CD4-positive, alpha-beta T cell treated with Interleukin-15 for 1 hour (primary cell): ENCODE measurements around the gene GCLM.

ENCODE experiments used
- DNase-seq: peaks from one replicate; pipeline ENCODE4 v3.0.0-alpha.2; 2020

GCLM gene

DNA sequence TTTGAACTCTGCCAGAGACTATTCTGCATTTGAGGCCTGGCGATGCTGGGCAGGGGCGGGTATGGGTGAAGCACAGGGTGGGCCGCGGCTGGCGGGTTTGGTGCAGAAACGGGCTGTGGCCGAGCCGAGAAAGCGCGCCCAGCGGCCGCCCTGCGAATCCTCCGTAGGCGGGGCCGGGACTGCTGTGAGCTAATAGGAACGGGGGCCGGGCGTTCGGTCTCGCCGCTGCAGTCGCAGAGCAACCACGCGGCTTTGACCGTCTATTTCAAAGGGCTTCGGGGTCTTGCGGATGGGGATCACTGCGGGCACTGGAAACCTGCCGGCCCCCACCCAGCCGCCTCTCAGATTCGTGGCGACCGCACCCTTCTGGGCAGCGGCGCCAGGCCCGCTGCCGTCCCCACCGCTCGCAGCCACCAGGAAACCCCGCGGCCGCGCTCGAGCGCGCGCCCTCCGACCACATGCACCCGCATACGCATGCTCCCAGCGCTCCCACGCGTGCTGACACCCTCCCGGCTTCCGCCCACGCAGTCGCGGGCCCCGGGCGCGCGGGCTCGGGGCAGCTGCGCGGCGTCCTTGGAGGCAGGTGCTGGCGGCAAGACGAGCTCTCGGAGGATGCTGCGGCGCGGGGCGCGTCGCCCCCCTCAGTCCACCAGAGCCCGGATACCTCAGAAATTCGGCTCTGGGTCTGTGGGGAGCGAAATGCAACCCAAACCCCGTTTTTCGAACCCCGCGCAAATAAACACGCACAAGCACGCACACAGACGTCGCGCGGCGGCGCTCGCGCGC, 62.8 kb downstream of the GCLM start:
- peak; percentile 85 for DNase-seq

GRCh38 chr1:93845538-93846205, 63.6 kb downstream of the GCLM start:
- DNase-seq = no peak

DNA sequence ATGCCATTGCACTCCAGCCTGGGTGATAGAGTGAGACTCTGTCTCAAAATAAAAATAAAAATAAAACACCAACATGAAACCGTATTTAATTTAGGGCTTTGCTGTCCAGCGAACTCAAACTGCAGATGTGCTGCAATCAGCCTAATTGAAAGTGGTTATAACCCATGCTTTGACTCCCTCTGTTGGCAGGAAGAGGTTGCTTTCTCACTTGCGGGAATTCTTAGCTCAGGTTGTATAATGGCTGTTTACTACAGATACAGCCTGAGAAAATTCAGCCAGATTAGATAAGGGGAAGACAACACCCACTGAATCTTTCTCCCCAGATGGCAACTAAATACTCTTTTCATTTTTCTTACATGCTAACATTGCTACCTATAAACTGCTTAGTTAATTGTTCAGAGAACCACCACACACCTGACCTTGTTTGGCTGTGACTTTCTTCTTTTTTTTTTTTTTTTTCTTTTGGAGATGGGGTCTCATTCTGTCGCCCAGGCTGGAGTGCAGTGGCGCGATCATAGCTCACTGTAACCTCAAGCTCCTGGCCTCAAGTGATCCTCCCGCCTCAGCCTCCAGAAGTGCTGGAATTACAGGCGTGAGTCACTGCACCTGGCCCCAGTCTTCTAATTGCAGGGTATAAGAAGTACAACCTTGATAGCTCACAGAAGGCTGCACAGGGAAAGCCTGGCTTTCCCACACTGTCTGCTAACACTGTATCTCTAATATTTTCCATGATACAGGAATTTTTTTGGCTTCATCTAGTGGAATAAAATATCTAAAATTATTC, 64.8 kb downstream of the GCLM start:
- DNase-seq = peak; percentile 46

- DNase-seq = no peak
Measured at GRCh38 chr1:93842750-93843500, 66.3 kb downstream of the GCLM start.

DNA sequence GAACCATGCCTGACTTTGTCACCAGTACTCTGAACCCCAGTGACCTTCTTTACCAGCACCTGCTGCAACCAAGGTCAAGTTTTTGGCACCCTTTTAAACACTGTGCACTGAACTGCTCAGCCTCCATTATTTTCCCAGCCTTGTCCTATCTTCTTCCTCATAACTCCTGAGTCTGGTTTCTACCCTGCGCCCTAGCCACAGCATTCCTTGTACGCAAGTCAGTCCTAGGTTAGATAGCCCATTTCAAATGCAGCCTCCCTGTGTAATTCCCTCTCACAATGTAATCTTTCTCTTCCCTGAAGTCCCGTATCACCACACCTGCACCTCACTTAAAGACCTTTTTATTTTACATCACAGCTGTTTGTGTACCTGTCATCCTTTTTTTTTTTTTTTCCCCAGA, 67.5 kb downstream of the GCLM start:
- DNase-seq = no peak

- DNase-seq = no peak
Measured at GRCh38 chr1:93840956-93841482, 68.2 kb downstream of the GCLM start.

GRCh38 chr1:93839753-93840152, 69.5 kb downstream of the GCLM start:
- DNase-seq = no peak

GRCh38 chr1:93839307-93839706, 69.9 kb downstream of the GCLM start:
- DNase-seq = no peak

GRCh38 chr1:93837961-93838360, 71.3 kb downstream of the GCLM start:
- no peak for DNase-seq
